DMS153 treated with DMSO at 0.1 percent for 48 hours (cell line): ENCODE measurements around the gene FBXW11.
"Not testable (repeated sequence)": the region's sequence is repeated elsewhere in the genome, so short reads cannot be mapped to it uniquely, and the experiment has no call there.

ENCODE experiments used
- DNase-seq: peaks from one replicate; lab custom pipeline; 2025; ENCODE audit not compliant: unreplicated experiment; lab: John Stamatoyannopoulos, UW

Gene FBXW11

GRCh38 chr5:171986772-171987171 is 19.7 kb downstream of the FBXW11 start:
- DNase-seq, result no peak

- DNase-seq, result no peak
These were observed 21.6 kb downstream of the FBXW11 start for GRCh38 chr5:171984748-171985419.

- DNase-seq, result no peak
These were observed 24.6 kb downstream of the FBXW11 start for GRCh38 chr5:171981847-171982246.

- no peak for DNase-seq
These were observed 25.6 kb downstream of the FBXW11 start for GRCh38 chr5:171980792-171981191.

GRCh38 chr5:171979606-171980005 is 26.8 kb downstream of the FBXW11 start:
- no peak for DNase-seq

- DNase-seq, result no peak
These were observed 27.9 kb downstream of the FBXW11 start for GRCh38 chr5:171978519-171978918.

- no peak for DNase-seq
These were observed 28.4 kb downstream of the FBXW11 start for GRCh38 chr5:171978016-171978415.

- DNase-seq, result not testable (repeated sequence)
These were observed 29.0 kb downstream of the FBXW11 start for GRCh38 chr5:171977244-171977950.

- DNase-seq, result no peak
These were observed 30.4 kb downstream of the FBXW11 start for GRCh38 chr5:171975877-171976667.

- no peak for DNase-seq
These were observed 31.1 kb downstream of the FBXW11 start for GRCh38 chr5:171975262-171975876.

GRCh38 chr5:171970826-171971225 is 35.6 kb downstream of the FBXW11 start:
- no peak for DNase-seq

- no peak for DNase-seq
These were observed 37.1 kb downstream of the FBXW11 start for GRCh38 chr5:171969288-171969880.

- no peak for DNase-seq
These were observed 37.9 kb downstream of the FBXW11 start for GRCh38 chr5:171968531-171968930.

GRCh38 chr5:171966964-171967363 is 39.5 kb downstream of the FBXW11 start:
- DNase-seq, result no peak

GRCh38 chr5:171966270-171966669 is 40.2 kb downstream of the FBXW11 start:
- no peak for DNase-seq

- no peak for DNase-seq
These were observed 40.7 kb downstream of the FBXW11 start for GRCh38 chr5:171965745-171966144.

GRCh38 chr5:171963416-171963815 is 43.0 kb downstream of the FBXW11 start:
- no peak for DNase-seq

- DNase-seq, result no peak
These were observed 45.3 kb downstream of the FBXW11 start for GRCh38 chr5:171961117-171961516.

- no peak for DNase-seq
These were observed 48.7 kb downstream of the FBXW11 start for GRCh38 chr5:171957591-171958251.

- DNase-seq, result no peak
These were observed 49.4 kb downstream of the FBXW11 start for GRCh38 chr5:171956887-171957495.
